ENCODE results near the gene ZNF816.
"Not testable (repeated sequence)": the region's sequence is repeated elsewhere in the genome, so short reads cannot be mapped to it uniquely, and the experiment has no call there.

The ZNF816 gene

GRCh38 chr19:52917531-52917930, 45.1 kb downstream of the ZNF816 start:
- H3K27me3 ChIP-seq = no peaks in the 10 kb centered on the region
- no peaks in the 10 kb centered on the region for H3K9me3 ChIP-seq
- peaks cover 3 to 5% of the 10 kb centered on the region in 2 experiments for H3K4me1 ChIP-seq (ENCODE audit: control insufficient read depth in 1 of 2, insufficient read depth in 1 of 2, low read depth in 1 of 2, low read length in 1 of 2)
- H3K27ac ChIP-seq = no peak overlapping the region
- H3K4me3 ChIP-seq (ENCODE audit: low read depth in 1 of 2, low read length in 1 of 2) = no peak overlapping the region
- TF ChIP-seq, protein P1, sequence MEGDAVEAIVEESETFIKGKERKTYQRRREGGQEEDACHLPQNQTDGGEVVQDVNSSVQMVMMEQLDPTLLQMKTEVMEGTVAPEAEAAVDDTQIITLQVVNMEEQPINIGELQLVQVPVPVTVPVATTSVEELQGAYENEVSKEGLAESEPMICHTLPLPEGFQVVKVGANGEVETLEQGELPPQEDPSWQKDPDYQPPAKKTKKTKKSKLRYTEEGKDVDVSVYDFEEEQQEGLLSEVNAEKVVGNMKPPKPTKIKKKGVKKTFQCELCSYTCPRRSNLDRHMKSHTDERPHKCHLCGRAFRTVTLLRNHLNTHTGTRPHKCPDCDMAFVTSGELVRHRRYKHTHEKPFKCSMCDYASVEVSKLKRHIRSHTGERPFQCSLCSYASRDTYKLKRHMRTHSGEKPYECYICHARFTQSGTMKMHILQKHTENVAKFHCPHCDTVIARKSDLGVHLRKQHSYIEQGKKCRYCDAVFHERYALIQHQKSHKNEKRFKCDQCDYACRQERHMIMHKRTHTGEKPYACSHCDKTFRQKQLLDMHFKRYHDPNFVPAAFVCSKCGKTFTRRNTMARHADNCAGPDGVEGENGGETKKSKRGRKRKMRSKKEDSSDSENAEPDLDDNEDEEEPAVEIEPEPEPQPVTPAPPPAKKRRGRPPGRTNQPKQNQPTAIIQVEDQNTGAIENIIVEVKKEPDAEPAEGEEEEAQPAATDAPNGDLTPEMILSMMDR (IDR thresholded peaks at IDR 0.05) = no peak
- peaks cover 41% of the 10 kb centered on the region for H3K36me3 ChIP-seq

- Histone ChIP-seq H3K36me3 (peaks cover 45% of the 10 kb centered on the region), H3K27ac (no peak overlapping the region), H3K4me1 (ENCODE audit: control insufficient read depth in 1 of 2, insufficient read depth in 1 of 2, low read depth in 1 of 2, low read length in 1 of 2) (no peaks in the 10 kb centered on the region), H3K9me3 (peaks cover 7% of the 10 kb centered on the region), H3K27me3 (no peaks in the 10 kb centered on the region), H3K4me3 (ENCODE audit: low read depth in 1 of 2, low read length in 1 of 2) (no peak overlapping the region)
- TF ChIP-seq, protein P1 (IDR thresholded peaks at IDR 0.05) = no peak
These were observed 52.0 kb downstream of the ZNF816 start for GRCh38 chr19:52910648-52911047.

DNA sequence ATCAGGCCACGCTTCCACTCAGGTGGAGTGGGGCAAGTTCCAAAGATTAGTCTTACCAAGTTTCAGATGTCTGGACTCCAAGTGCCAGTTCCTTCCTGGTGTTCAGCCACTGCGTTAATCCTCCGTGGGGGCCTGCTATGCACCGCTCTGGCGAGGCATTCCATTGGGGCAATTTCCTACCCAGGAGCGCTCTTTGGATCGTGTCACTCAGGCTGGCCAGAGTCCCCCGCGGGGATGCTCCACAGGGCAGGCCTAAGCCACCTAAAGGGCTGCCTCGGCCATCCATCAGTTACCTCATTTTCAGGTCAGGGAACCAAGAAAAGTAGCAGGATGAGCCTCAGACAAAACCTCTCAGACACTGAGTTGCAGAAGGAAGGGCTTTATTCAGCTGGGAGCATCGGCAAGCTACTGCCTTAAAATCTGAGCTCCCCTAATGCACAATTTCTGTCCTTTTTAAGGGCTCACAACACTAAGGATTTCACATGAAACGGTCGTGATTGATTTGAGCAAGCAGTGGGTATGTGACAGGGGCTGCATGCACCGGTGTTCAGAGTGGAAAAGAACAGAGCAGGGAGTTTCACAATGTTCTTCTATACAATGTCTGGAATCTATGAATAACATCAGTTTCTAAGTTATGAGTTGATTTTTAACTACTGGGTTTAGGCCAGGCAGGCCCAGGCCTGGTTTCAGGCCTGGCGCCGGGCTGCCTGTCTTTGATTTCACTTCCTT, 58.5 kb downstream of the ZNF816 start:
- H3K36me3 ChIP-seq = peaks cover 24% of the 10 kb centered on the region
- not testable (repeated sequence) for H3K4me3 ChIP-seq (ENCODE audit: low read depth in 1 of 2, low read length in 1 of 2); H3K4me1 ChIP-seq (ENCODE audit: control insufficient read depth in 1 of 2, insufficient read depth in 1 of 2, low read depth in 1 of 2, low read length in 1 of 2); H3K9me3 ChIP-seq; H3K27me3 ChIP-seq; H3K27ac ChIP-seq

DNA sequence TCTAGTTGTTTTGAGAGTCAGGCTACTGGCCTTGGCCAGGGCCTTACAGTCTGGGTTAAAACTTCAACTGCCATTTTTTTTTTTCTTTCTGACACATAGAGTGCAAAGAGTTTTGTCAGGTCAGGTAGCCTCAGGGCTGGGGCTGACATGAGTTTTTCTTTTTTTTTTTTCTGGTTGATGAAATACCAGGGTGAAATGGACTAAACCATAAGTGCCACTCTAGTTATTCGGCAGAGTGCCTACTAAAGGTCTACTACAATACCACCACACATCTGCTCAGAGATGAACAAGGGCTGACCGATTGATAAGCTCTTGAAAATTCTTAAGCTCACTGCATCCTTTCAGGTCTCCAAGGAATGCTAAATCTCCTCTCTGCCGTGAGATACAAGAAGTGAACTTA, 60.8 kb downstream of the ZNF816 start:
- TF ChIP-seq, protein P1 (IDR thresholded peaks at IDR 0.05) = no peak
- Histone ChIP-seq H3K4me3 (ENCODE audit: low read depth in 1 of 2, low read length in 1 of 2) (no peak overlapping the region), H3K27me3 (no peaks in the 10 kb centered on the region), H3K4me1 (ENCODE audit: control insufficient read depth in 1 of 2, insufficient read depth in 1 of 2, low read depth in 1 of 2, low read length in 1 of 2) (peaks cover 5 to 8% of the 10 kb centered on the region in 2 experiments), H3K9me3 (no peaks in the 10 kb centered on the region), H3K27ac (no peak overlapping the region), H3K36me3 (peaks cover 8% of the 10 kb centered on the region)
